NCI-H524 treated with DMSO at 0.1 percent for 48 hours (cell line): ENCODE results near the gene AFF3.
"Not testable (repeated sequence)": the region's sequence is repeated elsewhere in the genome, so short reads cannot be mapped to it uniquely, and the experiment has no call there.

ENCODE experiments used
- DNase-seq: peaks from one replicate; lab custom pipeline; 2025; lab: John Stamatoyannopoulos, UW

AFF3 gene

DNA sequence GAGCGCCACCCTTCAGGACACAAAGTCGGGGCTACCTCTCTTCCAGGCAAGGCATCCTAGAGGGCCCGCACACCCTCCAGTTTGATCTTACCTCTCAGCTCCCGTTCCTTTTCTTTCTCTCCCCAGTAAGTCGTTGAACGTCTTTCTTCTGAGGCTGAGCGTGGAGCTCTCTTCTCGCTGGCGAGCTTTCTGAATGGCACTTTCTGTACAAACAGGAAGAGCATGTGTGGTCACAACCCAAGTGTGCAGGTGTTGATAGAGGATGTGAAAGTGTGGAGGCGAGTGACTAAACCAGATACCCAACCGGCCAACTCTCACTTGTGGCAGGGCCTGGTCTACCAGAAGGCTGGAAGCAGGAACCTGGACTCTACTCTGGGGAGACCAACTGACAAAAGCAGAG lies at the start of gene AFF3:
Gene AFF3, minus strand, starts transcription at position 198 of the 400 bp plus-strand sequence. CDS start 38,136 bp downstream, outside the sequence.
- no peak for DNase-seq

DNA sequence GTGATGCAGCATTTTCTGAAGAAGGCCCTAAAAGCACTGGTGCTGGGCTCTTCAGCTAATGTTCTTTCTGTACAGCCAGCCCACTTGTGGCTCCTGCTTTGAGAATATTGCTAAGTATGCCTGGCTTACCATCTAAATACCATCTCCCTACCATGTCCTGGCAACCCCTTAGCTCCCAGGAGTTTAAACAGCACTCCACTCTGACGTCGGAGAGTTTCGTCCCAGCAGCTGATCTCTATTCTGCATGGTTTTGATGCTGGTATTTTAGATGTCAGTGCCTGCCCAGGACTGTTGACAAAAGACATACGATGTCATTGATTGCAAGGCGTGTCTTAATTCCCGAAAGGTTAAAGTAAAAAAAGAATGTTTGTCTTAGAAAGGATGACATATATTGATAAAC lies 47.0 kb upstream of the AFF3 start:
- no peak for DNase-seq

DNA sequence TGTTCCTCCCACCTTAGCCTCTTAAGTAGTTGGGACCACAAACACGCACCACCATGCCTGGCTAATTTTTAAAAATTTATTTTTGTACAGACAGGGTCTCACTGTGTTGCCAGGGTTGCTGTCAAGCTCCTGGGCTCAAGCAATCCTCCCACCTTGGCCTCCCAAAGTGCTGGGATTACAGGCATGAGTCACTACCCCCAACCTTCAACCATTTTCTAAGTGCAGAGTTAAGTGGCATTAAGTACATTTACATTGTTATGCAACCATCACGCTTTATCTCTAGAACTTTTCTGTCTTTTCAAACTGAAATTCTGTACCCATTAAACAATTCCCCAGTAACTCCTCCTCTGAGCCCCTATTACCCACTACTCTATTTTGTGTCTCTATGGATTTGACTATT lies 45.9 kb upstream of the AFF3 start:
- no peak for DNase-seq

GRCh38 chr2:100186126-100186525 lies 43.7 kb upstream of the AFF3 start:
- DNase-seq: no peak

DNA sequence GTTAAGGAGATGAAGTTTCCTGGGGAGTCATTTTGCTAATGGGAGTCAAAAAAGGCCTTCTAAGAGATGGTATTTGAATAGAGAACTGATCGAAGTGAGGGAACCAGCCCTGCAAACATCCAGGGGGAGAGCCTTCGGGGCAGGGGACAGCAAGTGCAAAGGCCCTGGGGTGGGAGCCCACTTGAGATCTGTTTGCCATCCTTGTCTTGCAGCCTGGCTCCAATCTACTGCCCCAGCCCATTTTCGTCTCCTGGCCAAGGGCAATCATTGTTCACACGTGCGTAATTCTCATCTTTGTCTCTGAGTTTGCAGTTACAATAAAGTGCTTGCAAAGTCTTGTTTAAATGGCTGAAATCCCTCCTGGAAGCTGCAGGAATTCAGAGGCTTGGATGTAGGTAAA lies 43.1 kb upstream of the AFF3 start:
- DNase-seq: no peak

GRCh38 chr2:100185105-100185504 lies 42.7 kb upstream of the AFF3 start:
- no peak for DNase-seq

DNA sequence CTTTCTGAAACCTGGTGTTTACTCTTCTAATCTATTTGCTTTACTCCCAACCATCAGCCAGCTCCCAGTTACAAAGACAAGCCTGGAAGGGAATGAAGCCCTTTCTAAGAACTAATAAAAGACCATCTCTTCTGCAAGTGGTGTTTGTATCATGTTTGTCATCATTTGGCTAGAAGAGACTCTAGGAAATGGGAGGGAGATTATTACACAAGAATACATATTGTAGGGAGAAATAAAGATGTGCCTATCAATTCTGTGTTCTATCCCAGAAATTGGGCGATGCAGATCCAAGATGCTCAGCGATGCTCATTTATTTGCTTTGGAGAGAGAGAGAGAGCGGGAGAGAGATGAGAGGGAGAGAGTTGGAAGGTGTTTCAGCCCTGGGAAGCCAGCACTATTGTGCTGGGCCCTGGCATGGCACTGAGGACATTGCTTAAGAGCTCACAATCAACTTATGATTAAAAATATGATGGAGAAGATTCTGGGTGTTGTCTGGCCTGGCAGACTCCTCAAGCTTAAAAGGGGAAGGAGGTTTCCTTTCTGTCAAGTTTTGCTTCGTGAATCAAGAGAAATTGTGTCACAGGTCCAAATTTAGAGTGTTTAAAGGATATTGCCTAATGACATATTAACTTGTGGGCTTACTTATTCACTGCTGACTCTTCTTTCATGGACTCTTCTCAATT lies 41.8 kb upstream of the AFF3 start:
- no peak for DNase-seq

GRCh38 chr2:100182494-100183361 lies 40.3 kb upstream of the AFF3 start:
- no peak for DNase-seq

GRCh38 chr2:100180503-100180902 lies 38.1 kb upstream of the AFF3 start:
- DNase-seq: no peak

- no peak for DNase-seq
These were observed 37.4 kb upstream of the AFF3 start for GRCh38 chr2:100179806-100180205.

DNA sequence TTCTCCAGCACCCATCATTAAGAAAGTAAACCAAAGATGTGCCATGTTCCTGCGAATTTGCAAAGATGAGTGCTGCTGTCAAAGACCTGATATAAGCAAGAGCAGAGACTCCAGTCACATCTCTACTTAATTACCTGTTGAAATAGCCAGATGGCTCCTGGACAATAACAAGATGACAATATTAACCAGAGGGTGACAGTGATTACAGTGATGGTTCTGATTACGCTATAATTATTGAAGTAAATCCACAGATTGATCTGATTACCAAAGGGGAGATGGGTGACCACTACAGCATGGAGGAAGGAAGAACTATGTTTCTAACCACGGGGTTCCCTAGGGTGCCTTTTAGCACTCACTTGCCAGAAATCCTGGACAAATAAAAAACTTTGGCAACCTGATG lies 36.5 kb upstream of the AFF3 start:
- DNase-seq: no peak

DNA sequence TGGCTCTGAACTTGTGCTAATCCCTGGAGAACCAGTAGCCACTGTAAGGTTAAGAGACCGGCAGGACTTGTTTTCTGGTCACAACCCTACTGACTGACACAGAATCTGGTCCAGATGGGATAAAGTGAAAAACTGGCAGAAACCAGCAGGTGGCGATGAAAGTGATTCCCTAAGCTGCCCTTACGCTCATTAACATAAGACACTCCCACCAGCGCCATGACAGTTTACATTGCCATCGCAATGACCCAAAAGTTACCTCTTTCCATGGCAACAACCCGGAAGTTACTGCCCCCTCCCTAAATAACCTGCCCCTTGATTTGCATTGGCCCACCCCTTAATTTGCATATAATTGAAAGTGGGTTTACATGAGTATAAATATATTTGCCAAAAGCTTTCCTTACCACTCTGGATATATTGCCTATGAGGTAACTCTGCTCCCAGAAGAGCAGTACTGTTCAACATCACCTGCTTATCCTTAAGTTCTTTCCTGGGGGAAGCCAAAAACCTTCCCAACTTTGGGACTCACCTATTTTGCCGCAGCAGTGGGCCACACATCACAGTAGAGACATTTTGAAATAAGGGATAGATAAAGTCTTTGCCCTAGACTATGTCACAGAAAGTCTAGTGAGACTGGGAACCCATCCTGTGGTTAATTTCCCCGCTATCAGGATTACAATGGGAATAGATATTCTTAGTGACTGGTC lies 35.8 kb upstream of the AFF3 start:
- no peak for DNase-seq

GRCh38 chr2:100176925-100177324 lies 34.5 kb upstream of the AFF3 start:
- DNase-seq: no peak

- no peak for DNase-seq
These were observed 31.6 kb upstream of the AFF3 start for GRCh38 chr2:100174026-100174431.

DNA sequence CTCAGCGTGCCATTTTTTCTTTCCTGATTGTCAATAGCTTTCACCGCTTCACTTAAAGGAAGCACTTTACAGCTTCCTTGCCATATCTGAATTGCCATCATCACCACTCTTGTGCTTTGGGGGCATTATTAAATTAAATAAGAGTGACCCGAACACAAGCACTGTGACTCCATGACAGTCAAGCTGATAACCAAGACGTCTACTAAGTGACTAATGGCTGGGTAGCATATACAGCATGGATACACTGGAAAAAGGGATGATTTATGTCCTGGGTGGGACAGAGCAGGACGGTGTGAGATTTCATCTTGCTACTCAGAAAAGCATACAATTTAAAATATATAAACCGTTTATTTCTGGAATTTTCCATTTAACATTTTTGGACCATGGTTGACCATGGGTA lies 24.3 kb upstream of the AFF3 start:
- DNase-seq: no peak

- DNase-seq: no peak
These were observed 21.2 kb upstream of the AFF3 start for GRCh38 chr2:100163605-100164004.

- no peak for DNase-seq
These were observed 19.7 kb upstream of the AFF3 start for GRCh38 chr2:100161945-100162620.

- no peak for DNase-seq
These were observed 18.0 kb upstream of the AFF3 start for GRCh38 chr2:100160396-100160795.

DNA sequence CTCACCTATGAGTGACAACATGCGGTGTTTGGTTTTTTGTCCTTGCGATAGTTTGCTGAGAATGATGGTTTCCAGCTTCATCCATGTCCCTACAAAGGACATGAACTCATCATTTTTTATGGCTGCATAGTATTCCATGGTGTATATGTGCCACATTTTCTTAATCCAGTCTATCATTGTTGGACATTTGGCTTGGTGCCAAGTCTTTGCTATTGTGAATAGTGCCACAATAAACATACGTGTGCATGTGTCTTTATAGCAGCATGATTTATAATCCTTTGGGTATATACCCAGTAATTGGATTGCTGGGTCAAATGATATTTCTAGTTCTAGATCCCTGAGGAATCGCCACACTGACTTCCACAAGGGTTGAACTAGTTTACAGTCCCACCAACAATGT lies 9.4 kb upstream of the AFF3 start:
- not testable (repeated sequence) for DNase-seq

DNA sequence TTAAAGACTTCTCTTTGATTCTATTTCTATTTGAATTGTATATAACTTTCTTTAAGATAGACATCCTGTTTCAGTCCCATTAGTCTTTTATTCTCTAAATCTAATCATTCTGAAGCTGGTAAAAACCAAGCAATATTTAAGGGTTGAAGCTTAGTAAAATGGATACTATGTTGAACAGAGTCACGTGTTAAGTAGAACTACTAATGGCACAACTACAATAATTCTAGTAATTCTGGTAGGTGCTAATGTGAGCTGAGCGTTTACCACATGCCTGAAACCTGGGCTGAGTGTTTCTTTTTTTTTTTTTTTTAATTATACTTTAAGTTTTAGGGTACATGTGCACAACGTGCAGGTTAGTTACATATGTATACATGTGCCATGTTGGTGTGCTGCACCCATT lies 8.9 kb upstream of the AFF3 start:
- DNase-seq: no peak

DNA sequence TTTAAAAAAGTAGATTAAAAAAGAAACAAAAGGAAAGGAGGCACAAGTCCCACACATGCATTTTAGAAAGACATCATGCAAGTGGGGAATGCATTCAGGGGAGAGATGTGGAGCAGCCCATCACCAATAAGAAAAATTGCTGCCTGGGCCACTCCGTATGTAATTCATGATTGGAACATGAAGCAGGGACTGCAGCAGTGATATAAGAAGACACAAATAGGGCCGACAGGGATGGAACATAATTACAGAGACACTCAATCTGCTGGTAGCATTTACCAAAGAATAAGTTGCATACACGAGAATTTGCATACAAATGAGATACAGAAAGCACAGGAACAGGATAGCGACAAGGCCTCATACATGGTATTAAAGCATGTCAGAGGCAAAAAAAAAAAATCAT lies 6.5 kb upstream of the AFF3 start:
- no peak for DNase-seq

- DNase-seq: no peak
These were observed 4.2 kb upstream of the AFF3 start for GRCh38 chr2:100146657-100146960.
